HG02759 (cell line): ENCODE results near the gene TSSK6.

Experiments
- ATAC-seq: cut with Tn5 transposase; IDR thresholded peaks from one replicate; pipeline ENCODE4 v1.9.1; 2021; ENCODE audit warnings: mild to moderate bottlenecking, moderate library complexity; ENCODE audit not compliant: unreplicated experiment

Gene TSSK6

GRCh38 chr19:19544954-19545591, 29.7 kb upstream of the TSSK6 start:
- no peak for ATAC-seq

- no peak for ATAC-seq
These were observed 29.1 kb upstream of the TSSK6 start for GRCh38 chr19:19544257-19544953.

- no peak for ATAC-seq
These were observed 28.3 kb upstream of the TSSK6 start for GRCh38 chr19:19543640-19544039.

- ATAC-seq: no peak
These were observed 27.8 kb upstream of the TSSK6 start for GRCh38 chr19:19543101-19543500.

GRCh38 chr19:19542507-19542906, 27.2 kb upstream of the TSSK6 start:
- ATAC-seq: no peak

GRCh38 chr19:19541616-19542015, 26.3 kb upstream of the TSSK6 start:
- no peak for ATAC-seq

GRCh38 chr19:19540715-19541515, 25.6 kb upstream of the TSSK6 start:
- ATAC-seq: peak; percentile 59

GRCh38 chr19:19540064-19540714, 24.8 kb upstream of the TSSK6 start:
- ATAC-seq: no peak

- no peak for ATAC-seq
These were observed 24.3 kb upstream of the TSSK6 start for GRCh38 chr19:19539698-19540063.

GRCh38 chr19:19538785-19539166, 23.4 kb upstream of the TSSK6 start:
- ATAC-seq: no peak

GRCh38 chr19:19538061-19538784, 22.9 kb upstream of the TSSK6 start, which contains the start of gene CILP2:
Gene CILP2, plus strand, starts transcription at chr19:19538265. Its CDS starts 85 bp downstream, at chr19:19538350.
- peak; percentile 33 for ATAC-seq

- no peak for ATAC-seq
These were observed 22.0 kb upstream of the TSSK6 start for GRCh38 chr19:19537075-19538048.

- no peak for ATAC-seq
These were observed 20.2 kb upstream of the TSSK6 start for GRCh38 chr19:19535311-19536191.

GRCh38 chr19:19534556-19535265, 19.4 kb upstream of the TSSK6 start:
- ATAC-seq: no peak

GRCh38 chr19:19533841-19534240, 18.5 kb upstream of the TSSK6 start:
- ATAC-seq: no peak

- ATAC-seq: no peak
These were observed 17.7 kb upstream of the TSSK6 start for GRCh38 chr19:19532806-19533701.
